Gastrocnemius medialis (tissue), 4 donors: ENCODE results near the gene SMIM11.

Source experiments
- POLR2A ChIP-seq, 2 donors: fragments of 450-650 bp; IDR thresholded peaks; one replicate each; pipeline ENCODE4 v1.6.1; 2017; ENCODE audit warnings: antibody characterized with exemption in 2 of 2, mild to moderate bottlenecking in 2 of 2, moderate library complexity in 2 of 2
- TF ChIP-seq, protein P1 (sequence below), 5 experiments: fragments of 450-650 bp in 3 of 5; fragments of 200-600 bp in 2 of 5; sonication (generic) in 2 of 5; IDR thresholded peaks in 4 of 5; conservative IDR thresholded peaks in 1 of 5; 1 replicate in 4 of 5; 2 replicates in 1 of 5; pipeline ENCODE4 v1.5.1; 2016 to 2019; ENCODE audit warnings: antibody characterized with exemption in 5 of 5, mild to moderate bottlenecking in 3 of 5, moderate library complexity in 3 of 5

DNA sequence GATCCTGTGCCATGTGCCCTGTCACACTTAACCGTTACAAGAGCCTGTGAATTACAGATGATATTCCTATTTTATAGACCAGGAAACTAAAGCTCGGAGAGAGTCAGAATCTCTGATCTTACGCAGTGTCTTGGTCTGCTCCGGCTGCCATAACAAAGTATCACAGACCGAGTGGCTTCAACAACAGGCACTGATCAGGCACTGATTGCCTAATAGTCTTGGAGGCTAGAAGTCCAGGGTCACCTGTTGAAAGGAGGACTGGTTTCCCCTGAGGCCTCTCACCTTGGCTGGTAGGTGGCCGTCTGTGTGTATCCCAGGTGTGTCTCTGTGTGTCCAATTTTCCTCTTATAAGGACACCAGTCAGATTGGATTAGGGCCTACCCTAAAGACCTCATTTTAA, 43.0 kb upstream of the SMIM11 start:
- TF ChIP-seq, protein P1, sequence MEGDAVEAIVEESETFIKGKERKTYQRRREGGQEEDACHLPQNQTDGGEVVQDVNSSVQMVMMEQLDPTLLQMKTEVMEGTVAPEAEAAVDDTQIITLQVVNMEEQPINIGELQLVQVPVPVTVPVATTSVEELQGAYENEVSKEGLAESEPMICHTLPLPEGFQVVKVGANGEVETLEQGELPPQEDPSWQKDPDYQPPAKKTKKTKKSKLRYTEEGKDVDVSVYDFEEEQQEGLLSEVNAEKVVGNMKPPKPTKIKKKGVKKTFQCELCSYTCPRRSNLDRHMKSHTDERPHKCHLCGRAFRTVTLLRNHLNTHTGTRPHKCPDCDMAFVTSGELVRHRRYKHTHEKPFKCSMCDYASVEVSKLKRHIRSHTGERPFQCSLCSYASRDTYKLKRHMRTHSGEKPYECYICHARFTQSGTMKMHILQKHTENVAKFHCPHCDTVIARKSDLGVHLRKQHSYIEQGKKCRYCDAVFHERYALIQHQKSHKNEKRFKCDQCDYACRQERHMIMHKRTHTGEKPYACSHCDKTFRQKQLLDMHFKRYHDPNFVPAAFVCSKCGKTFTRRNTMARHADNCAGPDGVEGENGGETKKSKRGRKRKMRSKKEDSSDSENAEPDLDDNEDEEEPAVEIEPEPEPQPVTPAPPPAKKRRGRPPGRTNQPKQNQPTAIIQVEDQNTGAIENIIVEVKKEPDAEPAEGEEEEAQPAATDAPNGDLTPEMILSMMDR (IDR thresholded peaks at IDR 0.05 in 4 of 5, conservative IDR thresholded peaks at IDR 0.05 in 1 of 5), result no peak
- TF ChIP-seq POLR2A (IDR thresholded peaks at IDR 0.05), result no peak
